GM12865 (cell line): ENCODE results near the gene S100A6.

Experiments
- DNase-seq: peaks from one replicate; pipeline ENCODE4 v3.0.0; 2010; ENCODE audit warnings: low read depth
- H3K4me3 ChIP-seq: 2 replicates; pipeline ENCODE4 v1.5.1; 2011; ENCODE audit warnings: mild to moderate bottlenecking, low read depth, low read length, control low read depth
- CTCF ChIP-seq: IDR thresholded peaks from 2 replicates; pipeline ENCODE4 v1.5.1; 2011; ENCODE audit warnings: low read length, control low read depth, low read depth, inconsistent platforms; ENCODE audit not compliant: insufficient read depth; ENCODE audit errors: missing control alignments

Gene S100A6

GRCh38 chr1:153561466-153561985 lies 25.7 kb upstream of the S100A6 start:
- H3K4me3 ChIP-seq, result no peak overlapping the region
- DNase-seq, result no peak
- TF ChIP-seq CTCF, result no peak

GRCh38 chr1:153560771-153561465 lies 25.1 kb upstream of the S100A6 start:
- no peak overlapping the region for H3K4me3 ChIP-seq
- DNase-seq, result no peak
- no peak for TF ChIP-seq CTCF

GRCh38 chr1:153560241-153560640 lies 24.4 kb upstream of the S100A6 start:
- no peak for DNase-seq
- no peak overlapping the region for H3K4me3 ChIP-seq
- TF ChIP-seq CTCF, result no peak

GRCh38 chr1:153557877-153558276 lies 22.1 kb upstream of the S100A6 start:
- no peak overlapping the region for H3K4me3 ChIP-seq
- no peak for DNase-seq
- TF ChIP-seq CTCF, result no peak

- no peak for DNase-seq
- no peak for TF ChIP-seq CTCF
- H3K4me3 ChIP-seq, result no peak overlapping the region
Measured at GRCh38 chr1:153556348-153556747, 20.6 kb upstream of the S100A6 start.

GRCh38 chr1:153553830-153554541 lies 18.2 kb upstream of the S100A6 start:
- no peak for DNase-seq
- no peak for TF ChIP-seq CTCF
- no peak overlapping the region for H3K4me3 ChIP-seq
